Renal pelvis (tissue), 4 donors: Measurements from ENCODE around the gene CATSPER3. TPM values are rescaled to one million over a fixed set of nuclear protein-coding genes. Genes with fewer than 3 reads are reported as not detected.

Experiments
- DNase-seq: peaks from one replicate; pipeline ENCODE4 v3.0.0-alpha.2; 2013
- polyA plus RNA-seq, 3 donors: library from polyadenylated mRNA; unstranded; fragments of 120-200 nt; gene quantifications; one replicate each; pipeline ENCODE4 v1.2.1, GENCODE V29; 2013; ENCODE audit not compliant: insufficient read length in 3 of 3

CATSPER3 gene
- polyA plus RNA-seq, 3 donors = 1.0 to 1.8 (median 1.5) TPM

GRCh38 chr5:135029477-135030122 lies 61.9 kb downstream of the CATSPER3 start:
- DNase-seq = no peak

- DNase-seq = no peak
These were observed 62.6 kb downstream of the CATSPER3 start for GRCh38 chr5:135030123-135030955.

GRCh38 chr5:135030956-135031812 lies 63.5 kb downstream of the CATSPER3 start:
- DNase-seq = no peak

- DNase-seq = no peak
These were observed 64.3 kb downstream of the CATSPER3 start for GRCh38 chr5:135031813-135032694.

GRCh38 chr5:135032695-135032998 lies 64.9 kb downstream of the CATSPER3 start:
- DNase-seq = no peak

- DNase-seq = no peak
These were observed 65.5 kb downstream of the CATSPER3 start for GRCh38 chr5:135032999-135033861.

- no peak for DNase-seq
These were observed 66.2 kb downstream of the CATSPER3 start, which contains the start of gene PITX1 for GRCh38 chr5:135033901-135034235. Gene PITX1 (minus strand): TSS chr5:135034228. CDS start chr5:135033881, 347 bp downstream.

GRCh38 chr5:135034236-135034962 lies 66.7 kb downstream of the CATSPER3 start:
- DNase-seq = no peak

GRCh38 chr5:135034963-135035677 lies 67.4 kb downstream of the CATSPER3 start:
- no peak for DNase-seq

GRCh38 chr5:135035678-135036030 lies 67.9 kb downstream of the CATSPER3 start:
- no peak for DNase-seq

GRCh38 chr5:135036405-135036804 lies 68.7 kb downstream of the CATSPER3 start:
- no peak for DNase-seq

- no peak for DNase-seq
These were observed 70.0 kb downstream of the CATSPER3 start for GRCh38 chr5:135037519-135038204.

- no peak for DNase-seq
These were observed 70.6 kb downstream of the CATSPER3 start for GRCh38 chr5:135038205-135038812.

- no peak for DNase-seq
These were observed 71.1 kb downstream of the CATSPER3 start for GRCh38 chr5:135038813-135039270.

GRCh38 chr5:135039271-135040033 lies 71.7 kb downstream of the CATSPER3 start:
- DNase-seq = no peak

- no peak for DNase-seq
These were observed 72.3 kb downstream of the CATSPER3 start for GRCh38 chr5:135040034-135040332.
